HAP-1 (cell line): ENCODE results near the gene ACSS1.

Experiments used
- DNase-seq, 2 experiments: peaks; one replicate each; pipeline ENCODE4 v3.0.0-alpha.2; 2016 to 2020; ENCODE audit warnings: low spot score in 2 of 2
- H3K27me3 ChIP-seq: fragments of 250-450 bp; sonication (Bioruptor Pico); 2 replicates; pipeline ENCODE4 v1.5.1; 2020; ENCODE audit warnings: low read depth, mild to moderate bottlenecking, moderate library complexity
- H3K36me3 ChIP-seq: fragments of 250-450 bp; sonication (Bioruptor Pico); replicated peaks from 2 replicates; pipeline ENCODE4 v1.5.1; 2020; ENCODE audit warnings: mild to moderate bottlenecking
- H3K4me1 ChIP-seq: fragments of 250-450 bp; sonication (Bioruptor Pico); 2 replicates; pipeline ENCODE4 v1.5.1; 2020; ENCODE audit warnings: mild to moderate bottlenecking
- H3K4me3 ChIP-seq: fragments of 250-450 bp; sonication (Bioruptor Pico); 2 replicates; pipeline ENCODE4 v1.5.1; 2020; ENCODE audit warnings: mild to moderate bottlenecking, moderate library complexity
- H3K9me3 ChIP-seq: fragments of 250-450 bp; sonication (Bioruptor Pico); 2 replicates; pipeline ENCODE4 v1.5.1; 2020; ENCODE audit warnings: mild to moderate bottlenecking, moderate library complexity
- in situ Hi-C: fragments of 300-500 bp; cut with MboI; formaldehyde crosslinking; loops from 3 replicates; pipeline ENCODE4 v1.14.3; 2020; ENCODE audit warnings: low sequenced_read_pairs, inconsistent platforms, mixed read lengths

Gene ACSS1

GRCh38 chr20:24968278-24968800, 89.6 kb downstream of the ACSS1 start:
- peaks cover 39% of the 10 kb centered on the region for H3K36me3 ChIP-seq
- no peak for DNase-seq
- H3K9me3 ChIP-seq = no peaks in the 10 kb centered on the region

DNA sequence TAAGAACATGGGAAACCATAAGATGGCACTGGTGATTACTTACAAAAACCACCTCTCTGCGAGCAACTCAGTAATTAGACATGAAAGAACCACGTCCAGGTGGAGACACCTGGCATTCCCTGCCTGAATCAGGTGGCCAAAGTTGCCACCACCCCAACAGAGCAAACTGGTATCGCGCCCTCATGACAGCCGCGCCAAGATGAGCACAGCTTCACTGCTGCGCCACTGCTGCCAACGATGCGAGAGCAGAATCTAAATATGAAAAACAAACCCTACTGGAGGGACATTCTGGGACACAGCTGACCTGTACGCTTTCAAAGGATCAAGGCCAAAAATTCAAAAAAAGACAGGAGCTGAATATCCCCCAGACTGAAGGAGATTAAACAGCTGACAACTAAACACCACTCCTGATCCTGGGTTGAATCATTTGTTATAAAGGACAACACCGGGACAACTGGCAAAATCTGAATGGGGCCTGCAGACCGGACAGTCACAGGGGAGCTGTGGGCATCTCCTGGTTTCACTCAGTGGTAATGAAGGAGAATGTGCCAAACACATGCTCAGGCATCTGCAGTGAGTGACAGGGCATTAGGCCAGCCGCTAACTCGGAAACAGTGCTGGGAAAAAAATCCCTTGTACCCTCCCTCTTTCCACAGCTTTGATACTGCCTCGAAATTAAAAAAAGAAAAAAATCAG, 91.5 kb downstream of the ACSS1 start:
- Histone ChIP-seq H3K4me3 (no peak overlapping the region), H3K36me3 (peaks cover 39% of the 10 kb centered on the region), H3K27me3 (no peaks in the 10 kb centered on the region), H3K9me3 (no peaks in the 10 kb centered on the region), H3K4me1 (no peaks in the 10 kb centered on the region)
- no peak for DNase-seq
- in situ Hi-C loops = no loop called here

More at GRCh38 chr20:24968278-24968800, 89.6 kb downstream of the ACSS1 start:
- Histone ChIP-seq H3K4me3 (no peak overlapping the region), H3K27me3 (no peaks in the 10 kb centered on the region), H3K4me1 (no peaks in the 10 kb centered on the region)
- in situ Hi-C loops = no loop called here

GRCh38 chr20:24965065-24965919, 92.6 kb downstream of the ACSS1 start:
- Histone ChIP-seq H3K9me3 (no peaks in the 10 kb centered on the region), H3K27me3 (no peaks in the 10 kb centered on the region), H3K4me3 (no peak overlapping the region), H3K4me1 (no peaks in the 10 kb centered on the region), H3K36me3 (peaks cover 43% of the 10 kb centered on the region)
- in situ Hi-C loops = no loop called here
- DNase-seq = no peak

DNA sequence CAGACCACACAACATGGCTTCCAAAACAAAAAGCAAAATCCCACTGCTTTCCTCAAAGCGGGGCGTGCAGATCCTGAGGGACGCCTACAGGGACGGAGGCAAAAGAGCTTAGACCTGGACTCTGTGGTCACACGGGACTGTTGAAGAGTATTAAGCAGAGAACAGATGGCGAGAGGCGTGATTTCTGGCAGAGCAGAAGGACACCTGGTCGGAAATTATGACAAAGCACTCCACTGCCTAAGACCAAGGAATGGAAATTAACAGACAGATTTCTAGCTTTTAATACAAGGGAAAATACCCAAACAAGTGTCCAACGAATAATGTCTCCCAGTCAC, 93.5 kb downstream of the ACSS1 start:
- in situ Hi-C loops = no loop called here
- Histone ChIP-seq H3K27me3 (no peaks in the 10 kb centered on the region), H3K4me1 (no peaks in the 10 kb centered on the region), H3K4me3 (no peak overlapping the region), H3K36me3 (peaks cover 39% of the 10 kb centered on the region), H3K9me3 (no peaks in the 10 kb centered on the region)
- DNase-seq = no peak

- DNase-seq = no peak
- Histone ChIP-seq H3K36me3 (peaks cover 39% of the 10 kb centered on the region), H3K9me3 (no peaks in the 10 kb centered on the region), H3K27me3 (no peaks in the 10 kb centered on the region), H3K4me1 (no peaks in the 10 kb centered on the region), H3K4me3 (no peak overlapping the region)
- in situ Hi-C loops = no loop called here
Measured at GRCh38 chr20:24963672-24964505, 94.0 kb downstream of the ACSS1 start.

DNA sequence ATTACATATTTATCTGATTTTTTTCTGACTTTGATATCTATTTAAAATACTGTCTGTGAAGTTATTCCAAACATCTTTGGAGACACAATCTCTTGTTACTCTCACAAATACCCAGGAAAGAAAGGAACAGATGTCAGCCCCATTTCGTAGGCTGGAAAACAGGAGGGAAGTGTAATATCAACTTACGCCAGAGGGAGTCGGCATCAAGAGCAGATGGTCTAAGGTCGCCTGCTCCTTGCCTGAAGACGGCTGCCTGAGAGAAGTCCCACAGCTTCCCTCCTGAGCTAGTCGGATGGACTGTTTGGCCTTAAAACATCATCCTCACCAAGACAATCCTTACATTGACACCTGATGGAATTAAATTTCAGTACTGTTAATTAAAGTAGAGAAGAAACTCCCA, 95.4 kb downstream of the ACSS1 start:
- H3K36me3 ChIP-seq = peaks cover 39% of the 10 kb centered on the region
- in situ Hi-C loops = no loop called here
- no peak for DNase-seq
- no peaks in the 10 kb centered on the region for H3K27me3 ChIP-seq
- H3K4me3 ChIP-seq = no peak overlapping the region
- no peaks in the 10 kb centered on the region for H3K4me1 ChIP-seq
- no peaks in the 10 kb centered on the region for H3K9me3 ChIP-seq

GRCh38 chr20:24962182-24962492, 95.8 kb downstream of the ACSS1 start:
- Histone ChIP-seq H3K36me3 (peaks cover 39% of the 10 kb centered on the region), H3K9me3 (no peaks in the 10 kb centered on the region), H3K27me3 (no peaks in the 10 kb centered on the region), H3K4me1 (no peaks in the 10 kb centered on the region), H3K4me3 (no peak overlapping the region)
- no peak for DNase-seq
- in situ Hi-C loops = no loop called here

DNA sequence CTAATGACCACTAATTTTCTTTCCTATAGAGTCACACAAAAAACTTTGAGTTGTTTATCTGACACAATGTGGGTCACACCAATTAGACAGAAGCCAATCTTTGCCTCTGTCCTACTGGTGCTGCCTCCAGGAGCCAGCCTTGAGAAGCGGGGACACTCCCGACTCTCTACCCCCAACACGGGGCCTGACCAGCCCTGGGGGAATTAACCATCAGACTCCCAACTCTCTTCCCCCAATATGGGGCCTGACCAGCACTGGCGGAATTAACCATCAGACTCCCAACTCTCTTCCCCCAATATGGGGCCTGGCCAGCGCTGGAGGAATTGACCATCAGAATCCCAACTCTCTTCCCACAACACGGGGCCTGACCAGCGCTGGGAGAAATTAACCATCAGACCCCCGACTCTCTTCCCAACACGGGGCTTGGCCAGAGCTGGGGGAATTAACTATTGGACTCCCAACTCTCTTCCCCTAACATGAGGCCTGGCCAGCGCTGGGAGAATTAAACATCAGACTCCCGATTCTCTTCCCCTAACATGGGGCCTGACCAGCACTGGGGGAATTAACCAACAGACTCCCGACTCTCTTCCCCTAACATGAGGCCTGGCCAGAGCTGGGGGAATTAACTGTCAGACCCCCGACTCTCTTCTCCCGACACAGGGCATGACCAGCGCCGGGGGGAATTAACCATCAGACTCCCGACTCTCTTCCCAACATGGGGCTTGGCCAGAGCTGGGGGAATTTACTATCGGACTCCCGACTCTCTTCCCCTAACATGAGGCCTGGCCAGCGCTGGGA, 96.4 kb downstream of the ACSS1 start:
- no peak for DNase-seq
- no peak overlapping the region for H3K4me3 ChIP-seq
- in situ Hi-C loops = no loop called here
- peaks cover 39% of the 10 kb centered on the region for H3K36me3 ChIP-seq
- no peaks in the 10 kb centered on the region for H3K9me3 ChIP-seq
- no peaks in the 10 kb centered on the region for H3K4me1 ChIP-seq
- no peaks in the 10 kb centered on the region for H3K27me3 ChIP-seq

DNA sequence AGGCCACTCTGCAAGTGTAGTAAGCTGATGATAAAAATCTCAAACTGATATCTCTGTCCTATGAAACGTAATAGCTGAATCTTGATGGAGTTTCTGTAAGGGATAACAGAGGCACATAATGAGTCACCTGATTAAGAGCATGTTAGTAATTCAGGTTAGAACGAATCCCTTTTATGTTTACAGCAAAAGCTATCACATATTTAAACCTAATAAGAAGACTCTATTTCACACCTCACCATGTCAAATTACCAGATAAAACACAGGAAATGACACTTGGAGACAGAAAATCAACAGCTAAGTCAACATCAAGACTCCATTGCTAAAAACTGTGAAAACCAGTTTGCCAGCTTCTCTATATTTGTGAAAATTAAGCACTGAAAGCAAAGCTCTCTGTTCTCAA, 97.1 kb downstream of the ACSS1 start:
- Histone ChIP-seq H3K9me3 (no peaks in the 10 kb centered on the region), H3K36me3 (peaks cover 35% of the 10 kb centered on the region), H3K4me3 (no peak overlapping the region), H3K27me3 (no peaks in the 10 kb centered on the region), H3K4me1 (no peaks in the 10 kb centered on the region)
- in situ Hi-C loops = no loop called here
- no peak for DNase-seq

- in situ Hi-C loops = no loop called here
- no peaks in the 10 kb centered on the region for H3K9me3 ChIP-seq
- no peaks in the 10 kb centered on the region for H3K27me3 ChIP-seq
- peaks cover 31% of the 10 kb centered on the region for H3K36me3 ChIP-seq
- DNase-seq = no peak
- no peak overlapping the region for H3K4me3 ChIP-seq
- H3K4me1 ChIP-seq = no peaks in the 10 kb centered on the region
Measured at GRCh38 chr20:24960302-24960801, 97.6 kb downstream of the ACSS1 start.

- Histone ChIP-seq H3K36me3 (peaks cover 28% of the 10 kb centered on the region), H3K4me3 (no peak overlapping the region), H3K27me3 (no peaks in the 10 kb centered on the region), H3K4me1 (no peaks in the 10 kb centered on the region), H3K9me3 (no peaks in the 10 kb centered on the region)
- no peak for DNase-seq
- in situ Hi-C loops = no loop called here
Measured at GRCh38 chr20:24959591-24960301, 98.2 kb downstream of the ACSS1 start.

- in situ Hi-C loops = no loop called here
- no peak for DNase-seq
- H3K4me3 ChIP-seq = no peak overlapping the region
- no peaks in the 10 kb centered on the region for H3K27me3 ChIP-seq
- H3K36me3 ChIP-seq = peaks cover 21% of the 10 kb centered on the region
- H3K9me3 ChIP-seq = no peaks in the 10 kb centered on the region
- H3K4me1 ChIP-seq = no peaks in the 10 kb centered on the region
Measured at GRCh38 chr20:24958506-24959385, 99.2 kb downstream of the ACSS1 start.
